ENCODE data around the gene AKR1B15.

The AKR1B15 gene

DNA sequence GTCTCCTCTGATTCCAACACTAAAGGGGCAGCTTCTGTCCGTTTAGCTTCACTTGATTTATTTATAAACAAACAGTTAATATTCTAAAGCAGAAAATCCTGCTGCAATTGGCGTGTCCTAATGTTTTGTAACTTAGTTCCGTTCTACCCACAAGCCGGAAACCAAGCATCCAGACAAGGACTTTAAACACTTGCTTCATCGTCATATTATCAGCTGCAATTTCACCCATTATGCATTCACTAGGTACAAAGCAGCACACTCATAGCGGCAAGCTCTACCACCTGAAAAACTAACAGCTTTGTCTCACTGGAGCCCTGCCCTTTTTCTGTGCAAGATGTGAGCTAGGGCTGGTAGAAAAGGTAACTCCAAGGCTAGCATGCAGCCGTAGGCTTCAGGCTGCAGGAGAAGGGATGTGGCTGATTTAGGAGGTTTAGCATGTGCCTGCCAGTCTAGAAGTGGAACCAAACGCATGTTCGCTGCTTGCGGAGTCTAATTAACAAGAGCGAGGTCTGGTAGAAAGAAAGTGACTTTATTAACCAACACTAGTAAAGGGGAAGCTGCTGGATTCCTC, 54.1 kb downstream of the AKR1B15 start:
- H3K36me3 Mint-ChIP-seq (ENCODE audit: low read depth), result no peaks in the 10 kb centered on the region
- peaks cover 3% of the 10 kb centered on the region for H3K4me1 Mint-ChIP-seq (ENCODE audit: low read depth)
- H3K27me3 Mint-ChIP-seq, result peaks cover 56% of the 10 kb centered on the region
- no peak for DNase-seq
- H3K4me3 Mint-ChIP-seq, result no peak overlapping the region
- H3K9me3 Mint-ChIP-seq, result peaks cover 6% of the 10 kb centered on the region
- H3K27ac Mint-ChIP-seq, result no peak overlapping the region

GRCh38 chr7:134605978-134606923, 57.3 kb downstream of the AKR1B15 start:
- no peaks in the 10 kb centered on the region for H3K9me3 Mint-ChIP-seq
- H3K36me3 Mint-ChIP-seq (ENCODE audit: low read depth), result no peaks in the 10 kb centered on the region
- peaks cover 47% of the 10 kb centered on the region for H3K27me3 Mint-ChIP-seq
- DNase-seq, result peak; percentile 62
- H3K4me3 Mint-ChIP-seq, result no peak overlapping the region
- no peak overlapping the region for H3K27ac Mint-ChIP-seq
- peaks cover 3% of the 10 kb centered on the region for H3K4me1 Mint-ChIP-seq (ENCODE audit: low read depth)

DNA sequence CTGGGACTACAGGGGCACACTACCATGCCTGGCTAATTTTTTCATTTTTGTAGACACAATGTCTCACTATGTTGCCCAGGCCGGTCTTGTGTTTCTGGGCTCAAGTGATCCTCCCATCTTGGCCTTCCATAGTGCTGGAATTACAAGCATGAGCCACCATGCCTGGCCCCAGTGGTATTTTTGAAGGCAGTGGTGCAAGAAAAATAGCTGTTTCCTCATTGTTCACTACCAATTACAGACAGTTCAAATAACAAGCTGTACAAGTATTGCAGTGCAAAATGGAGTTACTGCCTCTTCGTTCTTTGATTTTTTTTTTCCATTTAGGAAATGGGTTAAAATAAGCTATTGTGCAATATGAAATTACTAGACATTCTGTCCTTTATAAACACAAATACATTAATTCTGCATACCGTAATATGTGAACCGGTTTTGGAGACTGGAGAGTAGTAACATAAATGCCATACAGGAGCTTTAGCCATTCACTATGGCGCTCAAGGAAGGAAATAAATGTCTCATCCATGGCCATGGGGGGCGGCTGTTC, 62.8 kb downstream of the AKR1B15 start:
- no peak for DNase-seq
- Mint-ChIP-seq H3K36me3 (ENCODE audit: low read depth) (no peaks in the 10 kb centered on the region), H3K27ac (no peak overlapping the region), H3K4me1 (ENCODE audit: low read depth) (peaks cover 12% of the 10 kb centered on the region), H3K27me3 (peaks cover 42% of the 10 kb centered on the region), H3K9me3 (no peaks in the 10 kb centered on the region), H3K4me3 (no peak overlapping the region)

- peaks cover 12% of the 10 kb centered on the region for H3K4me1 Mint-ChIP-seq (ENCODE audit: low read depth)
- no peaks in the 10 kb centered on the region for H3K9me3 Mint-ChIP-seq
- DNase-seq, result no peak
- H3K27ac Mint-ChIP-seq, result no peak overlapping the region
- peaks cover 40% of the 10 kb centered on the region for H3K27me3 Mint-ChIP-seq
- no peak overlapping the region for H3K4me3 Mint-ChIP-seq
- no peaks in the 10 kb centered on the region for H3K36me3 Mint-ChIP-seq (ENCODE audit: low read depth)
Measured at GRCh38 chr7:134612197-134612596, 63.3 kb downstream of the AKR1B15 start.

DNA sequence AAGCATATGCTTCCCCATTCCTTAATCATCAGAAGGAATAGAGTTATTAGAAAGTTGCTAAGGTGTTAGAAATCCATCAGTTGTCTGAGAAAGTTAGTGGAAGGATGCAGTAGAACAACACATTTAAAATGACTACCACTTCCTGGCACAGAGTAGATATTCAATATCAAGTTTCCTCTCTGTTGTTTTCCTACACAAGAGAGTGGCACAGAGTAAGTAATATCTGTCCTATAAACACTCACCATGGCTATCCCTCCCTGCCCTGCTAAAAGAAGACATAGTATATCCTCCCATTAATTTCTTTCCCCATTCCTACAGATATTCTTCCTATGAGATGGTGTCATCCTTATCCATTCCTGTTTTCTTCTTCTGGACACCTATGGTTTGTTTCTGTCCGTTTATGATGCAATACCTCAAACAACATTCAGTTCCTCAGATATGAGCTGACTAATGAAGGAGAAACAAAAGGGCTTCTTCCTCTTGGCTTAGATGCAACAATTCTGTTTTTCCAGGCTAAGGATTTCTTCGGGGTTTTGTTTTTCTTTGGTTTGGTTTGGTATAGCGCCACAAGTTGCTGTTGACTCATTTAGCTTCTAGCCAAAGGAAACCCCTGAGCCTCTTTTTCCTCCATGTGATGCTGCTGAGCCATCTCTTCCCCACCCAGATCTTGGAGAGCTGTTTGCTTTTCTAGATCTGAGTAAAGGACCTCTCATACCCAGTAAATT, 64.9 kb downstream of the AKR1B15 start:
- peak overlapping the region; percentile 73 for H3K27ac Mint-ChIP-seq
- peaks cover 12% of the 10 kb centered on the region for H3K4me1 Mint-ChIP-seq (ENCODE audit: low read depth)
- H3K4me3 Mint-ChIP-seq, result no peak overlapping the region
- H3K27me3 Mint-ChIP-seq, result peaks cover 45% of the 10 kb centered on the region
- no peaks in the 10 kb centered on the region for H3K9me3 Mint-ChIP-seq
- no peak for DNase-seq
- H3K36me3 Mint-ChIP-seq (ENCODE audit: low read depth), result no peaks in the 10 kb centered on the region

GRCh38 chr7:134616611-134617010, 67.7 kb downstream of the AKR1B15 start:
- H3K27ac Mint-ChIP-seq, result no peak overlapping the region
- H3K27me3 Mint-ChIP-seq, result peaks cover 54% of the 10 kb centered on the region

GRCh38 chr7:134618756-134619530, 70.0 kb downstream of the AKR1B15 start:
- H3K4me3 Mint-ChIP-seq, result no peak overlapping the region
- H3K9me3 Mint-ChIP-seq, result no peaks in the 10 kb centered on the region
- no peak overlapping the region for H3K27ac Mint-ChIP-seq
- peaks cover 7% of the 10 kb centered on the region for H3K4me1 Mint-ChIP-seq (ENCODE audit: low read depth)
- peaks cover 66% of the 10 kb centered on the region for H3K27me3 Mint-ChIP-seq
- no peak for DNase-seq
- H3K36me3 Mint-ChIP-seq (ENCODE audit: low read depth), result no peaks in the 10 kb centered on the region

More at GRCh38 chr7:134616611-134617010, 67.7 kb downstream of the AKR1B15 start:
- H3K4me1 Mint-ChIP-seq (ENCODE audit: low read depth), result peaks cover 14% of the 10 kb centered on the region
- H3K4me3 Mint-ChIP-seq, result no peak overlapping the region
- no peak for DNase-seq
- no peaks in the 10 kb centered on the region for H3K36me3 Mint-ChIP-seq (ENCODE audit: low read depth)
- no peaks in the 10 kb centered on the region for H3K9me3 Mint-ChIP-seq

DNA sequence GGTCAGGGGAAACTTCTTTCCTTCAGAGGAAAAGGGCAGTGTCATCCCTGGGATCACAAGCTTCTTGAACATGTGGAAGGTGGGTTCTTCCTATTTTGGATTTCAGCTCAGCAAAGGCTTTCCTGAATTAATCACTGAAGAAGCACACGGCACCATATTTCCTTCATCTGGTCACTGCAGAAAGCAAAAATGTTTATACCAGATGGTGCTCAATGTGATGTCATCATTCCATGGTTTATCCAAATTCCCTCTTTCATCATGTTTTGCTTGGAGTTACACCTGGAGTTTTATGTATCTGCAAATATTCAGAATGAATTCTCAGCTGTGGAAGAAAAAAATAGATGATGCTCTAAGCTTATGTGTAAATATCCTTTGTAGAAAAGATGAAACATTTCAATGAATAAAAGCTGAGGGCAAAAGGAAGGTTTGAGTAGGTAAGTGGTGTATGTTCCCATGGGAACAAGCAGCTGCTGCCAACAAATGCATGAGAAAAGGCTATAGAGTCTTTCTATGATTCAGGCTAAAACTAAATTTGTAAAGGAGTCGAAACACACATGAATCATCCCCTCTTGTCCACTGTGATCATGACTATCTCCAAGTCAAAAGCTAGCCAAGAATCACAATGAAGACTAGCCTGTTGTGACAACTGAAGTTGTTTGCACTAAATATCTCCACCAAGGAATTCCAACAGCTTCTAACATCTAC, 70.9 kb downstream of the AKR1B15 start:
- Mint-ChIP-seq H3K27ac (no peak overlapping the region), H3K4me3 (no peak overlapping the region), H3K36me3 (ENCODE audit: low read depth) (no peaks in the 10 kb centered on the region), H3K27me3 (peaks cover 70% of the 10 kb centered on the region), H3K4me1 (ENCODE audit: low read depth) (peaks cover 6% of the 10 kb centered on the region), H3K9me3 (no peaks in the 10 kb centered on the region)
- DNase-seq, result no peak

GRCh38 chr7:134622303-134622995, 73.5 kb downstream of the AKR1B15 start:
- H3K27ac Mint-ChIP-seq, result no peak overlapping the region
- no peaks in the 10 kb centered on the region for H3K9me3 Mint-ChIP-seq
- H3K36me3 Mint-ChIP-seq (ENCODE audit: low read depth), result no peaks in the 10 kb centered on the region
- H3K4me3 Mint-ChIP-seq, result no peak overlapping the region
- peaks cover 76% of the 10 kb centered on the region for H3K27me3 Mint-ChIP-seq
- no peak for DNase-seq
- H3K4me1 Mint-ChIP-seq (ENCODE audit: low read depth), result peaks cover 6% of the 10 kb centered on the region

- H3K4me3 Mint-ChIP-seq, result no peak overlapping the region
- no peak overlapping the region for H3K27ac Mint-ChIP-seq
- peaks cover 76% of the 10 kb centered on the region for H3K27me3 Mint-ChIP-seq
- no peaks in the 10 kb centered on the region for H3K36me3 Mint-ChIP-seq (ENCODE audit: low read depth)
- H3K9me3 Mint-ChIP-seq, result no peaks in the 10 kb centered on the region
- peaks cover 6% of the 10 kb centered on the region for H3K4me1 Mint-ChIP-seq (ENCODE audit: low read depth)
- DNase-seq, result no peak
Measured at GRCh38 chr7:134623193-134623592, 74.3 kb downstream of the AKR1B15 start.

DNA sequence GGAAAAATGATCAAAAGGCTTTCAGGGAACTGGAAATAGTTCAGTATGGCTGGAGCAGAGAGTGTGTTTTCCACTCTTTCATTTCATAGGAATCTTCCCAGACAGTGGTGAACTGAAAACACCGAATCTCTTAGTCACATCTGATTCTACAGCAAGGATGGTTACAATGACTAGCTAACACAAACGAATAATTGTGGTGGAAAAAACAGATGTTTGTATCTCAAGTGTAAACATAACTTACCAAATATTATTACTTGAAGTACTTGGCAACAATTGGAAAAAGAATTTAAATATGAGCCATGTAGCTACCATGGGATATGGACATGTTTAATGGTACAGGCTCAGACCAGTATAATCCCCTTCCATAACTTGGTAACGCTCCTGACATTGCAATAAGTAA, 76.6 kb downstream of the AKR1B15 start:
- Mint-ChIP-seq H3K36me3 (ENCODE audit: low read depth) (no peaks in the 10 kb centered on the region), H3K4me3 (no peak overlapping the region), H3K27ac (no peak overlapping the region), H3K9me3 (no peaks in the 10 kb centered on the region), H3K4me1 (ENCODE audit: low read depth) (peaks cover 4% of the 10 kb centered on the region), H3K27me3 (peaks cover 73% of the 10 kb centered on the region)
- no peak for DNase-seq

DNA sequence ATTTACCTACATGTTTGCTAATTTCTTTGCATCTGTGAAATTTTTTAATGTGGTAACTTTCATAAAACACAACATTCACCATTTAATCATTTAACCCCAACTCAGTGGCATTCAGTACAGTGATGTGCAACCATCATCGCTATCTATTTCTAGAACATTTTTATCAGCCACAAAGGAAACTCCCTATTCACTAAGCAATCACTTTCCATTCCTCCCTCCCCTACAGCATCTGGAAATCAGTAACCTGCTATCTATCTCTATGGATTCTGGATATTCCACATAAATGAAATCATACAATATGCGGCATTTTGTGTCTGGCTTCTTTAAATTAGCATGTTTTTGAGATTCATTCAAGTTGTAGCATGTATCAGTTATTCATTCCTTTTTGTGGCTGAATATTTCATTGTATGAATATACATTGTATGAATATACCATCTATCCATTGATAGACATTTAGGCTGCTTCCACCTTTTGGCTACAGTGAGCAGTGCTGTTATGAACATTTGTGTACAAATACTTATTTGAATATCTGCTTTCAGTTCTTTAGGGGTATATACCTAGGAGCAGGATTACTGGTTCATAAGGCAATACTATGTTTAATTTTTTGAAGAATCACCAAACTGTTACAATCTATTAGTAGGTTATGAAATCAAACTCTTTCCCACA, 78.3 kb downstream of the AKR1B15 start:
- Mint-ChIP-seq H3K9me3 (no peaks in the 10 kb centered on the region), H3K27me3 (peaks cover 64% of the 10 kb centered on the region), H3K27ac (no peak overlapping the region), H3K4me1 (ENCODE audit: low read depth) (peaks cover 4% of the 10 kb centered on the region), H3K4me3 (no peak overlapping the region), H3K36me3 (ENCODE audit: low read depth) (no peaks in the 10 kb centered on the region)
- no peak for DNase-seq

GRCh38 chr7:134627775-134628153, 78.9 kb downstream of the AKR1B15 start:
- no peak overlapping the region for H3K4me3 Mint-ChIP-seq
- no peak for DNase-seq
- H3K36me3 Mint-ChIP-seq (ENCODE audit: low read depth), result no peaks in the 10 kb centered on the region
- H3K27me3 Mint-ChIP-seq, result peaks cover 59% of the 10 kb centered on the region
- H3K4me1 Mint-ChIP-seq (ENCODE audit: low read depth), result peaks cover 4% of the 10 kb centered on the region
- H3K9me3 Mint-ChIP-seq, result no peaks in the 10 kb centered on the region
- H3K27ac Mint-ChIP-seq, result no peak overlapping the region
